Right lobe of liver (tissue), 4 donors: ENCODE results near the gene DOCK6.

ENCODE experiments used
- CTCF ChIP-seq, 4 donors: fragments of 200-600 bp in 3 of 4; fragments of 450-650 bp in 1 of 4; IDR thresholded peaks; one replicate each; pipeline versions ENCODE4 v1.5.1 to v1.8.0; 2016 to 2022; ENCODE audit warnings: antibody characterized with exemption in 4 of 4, mild to moderate bottlenecking in 2 of 4
- POLR2A ChIP-seq: fragments of 450-650 bp; IDR thresholded peaks from one replicate; pipeline ENCODE4 v1.6.1; 2017; ENCODE audit warnings: antibody characterized with exemption, mild to moderate bottlenecking
- donor health status: DM: no; HTN: no; CAD: no.
- donor health status: DM: no; HTN: no; CAD: no.
- donor health status: DM: no; HTN: yes; CAD: no.

GRCh38 chr19:11226716-11227166 lies 35.6 kb downstream of the DOCK6 start:
- TF ChIP-seq POLR2A, result no peak
- TF ChIP-seq CTCF (IDR thresholded peaks at IDR 0.05), result no peak
